ENCODE measurements around the gene BCAP31. TPM values are rescaled to one million over a fixed set of nuclear protein-coding genes. Genes with fewer than 3 reads are reported as not detected.

Gene BCAP31
- total RNA-seq, 4 donors from 2014 or later = 170 to 228 (median 185) TPM

GRCh38 chrX:153667281-153667955, 56.8 kb downstream of the BCAP31 start:
- intact Hi-C loops (cut with DNase I) = loop anchor here (5.0 kb wide), 1 partner anchor 60 kb away; no protein-coding TSS in a partner anchor
- Histone ChIP-seq H3K4me3 (replicated peaks in 1 of 3) (no peak overlapping the region), H3K36me3 (no peaks in the 10 kb centered on the region)

GRCh38 chrX:153665726-153666306, 58.4 kb downstream of the BCAP31 start:
- DNase-seq = no peak
- no peaks in the 10 kb centered on the region for H3K36me3 ChIP-seq
- H3K27ac ChIP-seq = no peak overlapping the region
- TF ChIP-seq CTCF (IDR thresholded peaks at IDR 0.05) (no peak), POLR2A (IDR thresholded peaks at IDR 0.05) (no peak)
- 77 to 89% methylated on average over 5 to 6 of the region's 9 CpGs for WGBS, 2 donors
- no peak overlapping the region for H3K4me3 ChIP-seq (replicated peaks in 1 of 3)
- no peaks in the 10 kb centered on the region for H3K4me1 ChIP-seq
- no peaks in the 10 kb centered on the region for H3K9me3 ChIP-seq
- H3K27me3 ChIP-seq = no peaks in the 10 kb centered on the region
- intact Hi-C loops (cut with DNase I) = loop anchor here (5.0 kb wide), 1 partner anchor 59 kb away; no protein-coding TSS in a partner anchor

More at GRCh38 chrX:153667281-153667955, 56.8 kb downstream of the BCAP31 start:
- Histone ChIP-seq H3K27ac (no peak overlapping the region), H3K27me3 (no peaks in the 10 kb centered on the region), H3K4me1 (no peaks in the 10 kb centered on the region), H3K9me3 (no peaks in the 10 kb centered on the region)
- 39 to 58% methylated on average over 5 of the region's 11 CpGs for WGBS, 2 donors
- no peak for DNase-seq
- no peak for TF ChIP-seq POLR2A (IDR thresholded peaks at IDR 0.05)
- no peak for TF ChIP-seq CTCF (IDR thresholded peaks at IDR 0.05)

GRCh38 chrX:153662266-153662665, 61.9 kb downstream of the BCAP31 start:
- Histone ChIP-seq H3K4me3 (replicated peaks in 1 of 3) (no peak overlapping the region), H3K27me3 (no peaks in the 10 kb centered on the region), H3K9me3 (no peaks in the 10 kb centered on the region), H3K27ac (no peak overlapping the region), H3K4me1 (no peaks in the 10 kb centered on the region), H3K36me3 (no peaks in the 10 kb centered on the region)
- intact Hi-C loops (cut with DNase I) = no loop called here
- DNase-seq = peak; percentile 36 to 42
- TF ChIP-seq CTCF (IDR thresholded peaks at IDR 0.05) (peak in 3 of 6 experiments; percentile 11 to 37 (median 16)), POLR2A (IDR thresholded peaks at IDR 0.05) (no peak)
- 10% methylated on average over 4 of the region's 31 CpGs; no CpG with 5 or more reads in 1 of the 2 donors for WGBS, 2 donors

- Histone ChIP-seq H3K27ac (no peak overlapping the region), H3K4me1 (no peaks in the 10 kb centered on the region), H3K4me3 (replicated peaks in 1 of 3) (no peak overlapping the region), H3K27me3 (no peaks in the 10 kb centered on the region), H3K36me3 (no peaks in the 10 kb centered on the region), H3K9me3 (no peaks in the 10 kb centered on the region)
- intact Hi-C loops (cut with DNase I) = no loop called here
- no peak for DNase-seq
- no peak for TF ChIP-seq POLR2A (IDR thresholded peaks at IDR 0.05)
- TF ChIP-seq CTCF (IDR thresholded peaks at IDR 0.05) = no peak
- WGBS, 2 donors = 91 to 92% methylated on average over 3 of the region's 3 CpGs
These were observed 64.9 kb downstream of the BCAP31 start for GRCh38 chrX:153659268-153659667.

GRCh38 chrX:153657161-153657560, 67.0 kb downstream of the BCAP31 start:
- TF ChIP-seq POLR2A (IDR thresholded peaks at IDR 0.05) = no peak
- no peak for TF ChIP-seq CTCF (IDR thresholded peaks at IDR 0.05)
- intact Hi-C loops (cut with DNase I) = no loop called here
- DNase-seq = no peak
- no peaks in the 10 kb centered on the region for H3K9me3 ChIP-seq
- H3K4me3 ChIP-seq (replicated peaks in 1 of 3) = no peak overlapping the region
- 88 to 91% methylated on average over 2 to 7 of the region's 9 CpGs for WGBS, 2 donors
- no peaks in the 10 kb centered on the region for H3K36me3 ChIP-seq
- H3K27ac ChIP-seq = no peak overlapping the region
- no peaks in the 10 kb centered on the region for H3K27me3 ChIP-seq
- no peaks in the 10 kb centered on the region for H3K4me1 ChIP-seq

Measured in thyroid gland (tissue), 4 donors.